Eye (tissue), 1 donor: ENCODE measurements around the gene CLDN4.

Source experiments
- DNase-seq: peaks from one replicate; pipeline ENCODE4 v3.0.0-alpha.2; 2015

Gene CLDN4

GRCh38 chr7:73876973-73877372, 46.2 kb downstream of the CLDN4 start:
- DNase-seq, result no peak

- no peak for DNase-seq
Observed at GRCh38 chr7:73879977-73880681, 49.3 kb downstream of the CLDN4 start.

GRCh38 chr7:73880755-73881328, 50.0 kb downstream of the CLDN4 start:
- no peak for DNase-seq

GRCh38 chr7:73881352-73882046, 50.7 kb downstream of the CLDN4 start:
- DNase-seq, result no peak

GRCh38 chr7:73882047-73882402, 51.2 kb downstream of the CLDN4 start:
- no peak for DNase-seq
